HG03432 (cell line): ENCODE data around the gene UMAD1.

Experiments
- ATAC-seq: cut with Tn5 transposase; IDR thresholded peaks from one replicate; pipeline ENCODE4 v1.9.1; 2021; ENCODE audit warnings: mild to moderate bottlenecking, moderate library complexity; ENCODE audit not compliant: unreplicated experiment

Gene UMAD1

DNA sequence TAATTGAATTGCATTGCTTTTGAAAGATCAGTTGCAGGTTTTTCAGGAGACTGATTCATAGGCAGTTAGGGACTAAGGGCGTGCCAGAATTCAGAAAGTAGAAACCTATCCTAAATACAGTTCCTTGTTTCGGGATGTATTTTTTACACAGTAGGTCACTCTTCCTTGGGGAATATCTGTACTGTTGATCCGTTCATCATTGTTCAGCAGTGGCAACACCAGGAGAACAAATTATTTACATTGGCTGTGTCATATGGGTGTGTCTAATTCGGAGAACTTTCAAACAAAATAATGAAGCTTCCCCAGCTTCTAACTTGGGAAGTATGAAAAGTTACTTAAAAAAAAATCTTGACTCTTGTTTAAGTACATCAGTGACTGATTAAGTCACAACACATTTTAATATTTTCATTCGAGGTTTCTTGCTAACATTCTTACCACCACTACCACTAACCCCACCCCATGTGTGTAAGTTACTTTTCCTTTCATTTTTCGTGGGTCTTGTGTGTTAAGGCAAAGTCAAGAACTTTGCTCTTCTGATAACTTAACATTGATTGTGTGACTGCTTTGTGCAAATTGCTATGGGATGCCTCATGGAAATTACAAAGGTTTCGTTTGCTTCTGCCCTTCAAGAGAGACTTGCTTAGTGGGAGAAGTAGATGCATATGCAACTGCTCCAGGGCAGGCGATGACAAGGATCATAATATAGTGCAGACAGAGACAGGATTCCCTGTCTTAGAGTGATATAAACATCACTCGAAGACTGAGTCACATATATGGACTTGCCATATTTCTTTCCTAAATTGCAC, 121.6 kb downstream of the UMAD1 start:
- ATAC-seq = peak; percentile 67

GRCh38 chr7:7764520-7765396, 124.2 kb downstream of the UMAD1 start:
- ATAC-seq = no peak

GRCh38 chr7:7765422-7765821, 124.9 kb downstream of the UMAD1 start:
- peak; percentile 81 for ATAC-seq

DNA sequence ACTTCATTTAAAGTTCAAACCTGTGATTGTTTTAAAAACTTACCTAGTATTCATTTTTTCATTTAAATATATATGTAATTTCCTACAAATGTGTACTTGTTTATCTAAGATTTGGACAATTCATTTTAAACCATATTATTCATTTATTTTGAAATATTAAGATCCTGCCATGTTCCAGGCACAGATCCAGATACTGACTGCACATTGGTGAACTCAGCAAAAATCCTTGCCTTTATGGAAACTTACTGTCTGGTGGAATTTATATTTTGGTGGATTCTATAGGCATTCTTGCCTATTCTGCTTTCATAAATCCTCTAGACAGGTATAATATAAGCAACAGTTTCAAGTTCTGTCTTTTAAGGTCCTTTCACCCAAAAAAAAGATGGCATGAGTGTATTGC, 126.1 kb downstream of the UMAD1 start:
- no peak for ATAC-seq

DNA sequence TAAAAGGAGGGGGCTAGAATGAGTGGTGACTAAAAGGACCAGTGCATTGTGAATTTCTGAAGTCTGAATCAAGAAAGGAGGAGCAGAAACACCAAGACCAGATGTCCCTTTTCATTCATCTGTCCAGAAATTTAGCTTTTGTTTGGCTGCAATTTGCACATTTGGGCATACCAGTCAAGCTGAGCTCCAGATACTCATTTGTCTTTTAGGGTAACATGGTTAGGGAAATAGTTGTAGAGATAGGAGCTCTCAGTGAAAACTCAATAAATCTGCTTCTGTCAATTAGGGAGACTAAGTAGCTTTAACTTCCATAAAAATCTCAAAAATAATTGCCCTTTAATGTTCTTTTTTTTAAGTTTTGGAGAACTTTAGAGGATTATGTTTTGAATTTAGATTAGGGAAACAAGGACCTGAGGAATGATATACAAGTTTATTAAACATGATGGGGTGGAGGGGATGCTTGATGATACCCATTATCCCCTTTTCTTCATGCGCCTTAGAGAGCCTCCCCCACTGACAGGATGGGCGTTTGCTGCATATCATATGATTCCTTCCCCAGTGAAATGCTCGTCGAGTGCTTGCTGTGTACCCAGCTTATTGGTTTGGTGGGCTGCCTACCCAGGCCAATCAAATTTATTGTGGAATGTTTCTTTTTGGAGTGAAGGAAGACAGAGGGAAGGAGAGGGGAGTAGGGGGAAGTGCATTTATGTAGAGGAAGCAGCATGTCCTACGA, 128.6 kb downstream of the UMAD1 start:
- no peak for ATAC-seq

GRCh38 chr7:7769710-7770627, 129.4 kb downstream of the UMAD1 start:
- no peak for ATAC-seq

- ATAC-seq = no peak
These were observed 130.9 kb downstream of the UMAD1 start for GRCh38 chr7:7771452-7771851.

GRCh38 chr7:7772397-7772821, 131.9 kb downstream of the UMAD1 start:
- ATAC-seq = peak; percentile 58

DNA sequence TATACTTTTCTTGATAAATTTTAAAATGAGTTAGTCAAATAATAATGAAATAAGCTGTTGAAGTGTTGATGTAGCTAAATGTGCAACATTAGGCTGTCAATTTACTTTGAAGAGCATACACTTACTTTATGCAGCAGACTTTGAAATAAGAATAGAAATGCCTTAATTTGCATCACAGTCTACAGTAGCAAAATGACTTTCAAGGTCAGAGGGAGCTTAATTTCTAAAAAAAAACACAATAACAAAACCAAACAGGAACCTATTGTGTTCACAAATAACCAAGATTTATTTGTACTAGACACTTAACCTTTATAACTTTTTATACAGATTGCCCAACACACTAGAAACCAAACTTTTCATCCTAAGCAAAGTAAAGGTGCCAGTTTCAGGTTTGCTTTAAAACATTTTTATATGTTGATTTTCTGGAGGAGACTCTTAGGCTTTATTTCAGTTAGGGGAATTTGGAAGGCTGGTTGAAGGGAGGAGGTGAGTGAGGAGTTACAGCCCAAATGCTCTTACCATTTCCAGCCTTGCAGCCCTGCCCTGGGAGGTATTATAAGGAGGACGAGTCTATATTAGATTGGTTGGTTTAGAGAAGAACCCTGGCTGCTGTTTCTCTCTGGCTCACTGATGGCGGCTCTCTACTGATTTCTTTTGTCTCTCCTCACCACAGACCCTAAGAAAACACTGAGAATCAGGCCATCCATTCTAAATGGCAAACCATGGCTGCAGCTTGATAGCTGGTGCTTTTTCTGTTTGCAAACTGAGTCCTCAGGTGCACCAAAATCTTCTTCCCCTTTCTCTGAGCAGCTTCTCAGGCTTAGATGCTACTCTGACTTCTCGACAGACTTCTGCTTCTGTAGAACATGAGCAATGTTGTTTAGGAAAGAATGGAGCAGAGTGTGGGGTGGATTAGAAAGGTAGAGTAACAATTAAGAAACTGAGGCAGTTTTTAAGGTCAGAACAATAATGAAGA, 133.1 kb downstream of the UMAD1 start:
- ATAC-seq = peak; percentile 69

- ATAC-seq = no peak
These were observed 139.3 kb downstream of the UMAD1 start for GRCh38 chr7:7779888-7780287.

- no peak for ATAC-seq
These were observed 142.4 kb downstream of the UMAD1 start for GRCh38 chr7:7783001-7783400.

- no peak for ATAC-seq
These were observed 144.9 kb downstream of the UMAD1 start for GRCh38 chr7:7785344-7785973.

DNA sequence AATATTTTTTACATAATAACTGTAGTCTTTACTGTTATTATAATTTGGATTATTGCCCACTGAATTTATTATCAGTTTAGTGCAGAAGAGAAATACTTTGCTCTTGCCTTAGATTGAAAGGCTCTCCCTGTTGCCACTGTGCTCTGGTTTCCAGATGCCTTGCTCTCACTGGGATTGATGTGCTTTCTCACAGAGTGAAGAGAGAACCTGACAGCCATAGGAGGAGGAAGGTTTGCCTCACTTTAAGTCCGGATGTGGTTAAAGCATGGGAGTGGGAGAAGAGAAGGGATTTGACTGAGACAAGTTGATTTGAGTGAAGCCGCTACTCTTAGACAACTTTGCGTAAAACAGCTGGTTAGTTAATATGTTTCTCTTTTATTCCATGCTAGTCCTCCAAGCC, 146.0 kb downstream of the UMAD1 start:
- ATAC-seq = no peak

- ATAC-seq = peak; percentile 98
These were observed 149.0 kb downstream of the UMAD1 start for GRCh38 chr7:7789551-7789988.

DNA sequence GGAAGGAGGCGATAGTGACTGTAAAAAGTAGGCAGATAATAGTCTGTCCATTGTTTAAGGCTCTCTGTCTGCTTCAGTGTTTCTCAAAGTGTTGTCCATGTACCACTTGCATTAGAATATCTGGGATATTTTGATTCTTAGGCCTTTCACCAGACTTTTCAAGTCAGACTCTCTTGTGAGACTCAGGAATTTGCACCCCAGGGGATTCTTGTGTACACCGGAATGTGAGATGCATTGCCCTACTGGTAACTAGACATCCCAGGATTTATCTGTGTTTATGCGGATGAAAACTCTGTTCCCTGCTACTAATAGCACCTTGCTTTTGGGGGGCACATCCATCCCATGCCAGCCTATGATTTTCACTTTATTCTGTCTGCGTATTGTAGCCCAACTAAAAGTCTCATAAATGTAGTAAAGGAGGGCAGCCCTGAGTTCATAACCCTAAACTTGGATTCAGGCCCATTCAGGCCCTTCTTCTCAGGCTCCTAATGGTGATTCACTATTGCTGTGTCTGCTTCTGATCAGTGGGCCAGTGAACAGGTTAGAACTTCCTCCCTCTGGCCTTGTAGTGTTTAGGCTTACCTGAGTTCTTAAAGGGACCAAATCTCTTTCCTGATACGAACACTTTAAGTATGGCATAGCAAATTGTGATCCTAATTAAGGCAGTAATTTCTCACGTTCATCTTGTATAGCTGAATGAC, 149.6 kb downstream of the UMAD1 start:
- ATAC-seq = no peak

- no peak for ATAC-seq
These were observed 151.0 kb downstream of the UMAD1 start for GRCh38 chr7:7791523-7791922.

DNA sequence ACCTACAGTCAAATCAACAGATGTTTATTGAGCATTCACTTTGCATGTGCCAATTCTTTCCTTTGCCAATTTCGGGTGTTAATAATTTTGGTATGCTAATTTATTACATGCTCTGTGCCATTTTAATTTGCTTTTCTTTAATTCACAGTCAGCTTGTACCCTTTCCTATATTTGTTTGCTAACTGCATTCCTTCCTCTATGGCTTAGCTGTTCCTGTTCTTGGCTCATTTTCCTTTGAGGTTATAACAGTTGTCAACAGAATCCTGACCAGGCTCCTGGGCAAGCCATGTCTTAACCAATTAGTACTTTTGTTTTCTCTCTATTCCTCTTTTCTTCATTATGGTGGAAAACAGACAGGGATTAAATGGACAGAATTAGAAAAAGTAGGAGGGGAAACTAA, 151.5 kb downstream of the UMAD1 start:
- ATAC-seq = no peak

GRCh38 chr7:7793249-7793648, 152.7 kb downstream of the UMAD1 start:
- no peak for ATAC-seq
